Measurements from ENCODE around the gene UBIAD1.

Gene UBIAD1

DNA sequence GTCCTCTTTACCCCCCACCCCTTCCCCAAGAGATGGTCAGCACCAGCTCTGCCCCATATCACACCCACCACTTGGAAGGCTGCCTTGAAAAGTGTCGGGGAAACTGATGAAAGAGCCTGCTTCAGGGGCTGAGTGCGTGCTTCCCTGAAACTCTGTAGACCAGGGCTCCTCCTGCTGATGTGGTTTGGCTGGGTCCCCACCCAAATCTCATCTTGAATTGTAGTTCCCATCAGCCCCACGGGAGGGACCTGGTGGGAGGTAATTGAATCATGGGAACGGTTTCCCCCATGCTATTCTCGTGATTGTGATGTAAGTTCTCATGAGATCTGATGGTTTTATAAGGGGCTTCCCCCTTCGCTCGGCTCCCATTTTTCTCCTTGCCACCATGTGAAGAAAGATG, 36.4 kb downstream of the UBIAD1 start:
- TF ChIP-seq, protein P1, sequence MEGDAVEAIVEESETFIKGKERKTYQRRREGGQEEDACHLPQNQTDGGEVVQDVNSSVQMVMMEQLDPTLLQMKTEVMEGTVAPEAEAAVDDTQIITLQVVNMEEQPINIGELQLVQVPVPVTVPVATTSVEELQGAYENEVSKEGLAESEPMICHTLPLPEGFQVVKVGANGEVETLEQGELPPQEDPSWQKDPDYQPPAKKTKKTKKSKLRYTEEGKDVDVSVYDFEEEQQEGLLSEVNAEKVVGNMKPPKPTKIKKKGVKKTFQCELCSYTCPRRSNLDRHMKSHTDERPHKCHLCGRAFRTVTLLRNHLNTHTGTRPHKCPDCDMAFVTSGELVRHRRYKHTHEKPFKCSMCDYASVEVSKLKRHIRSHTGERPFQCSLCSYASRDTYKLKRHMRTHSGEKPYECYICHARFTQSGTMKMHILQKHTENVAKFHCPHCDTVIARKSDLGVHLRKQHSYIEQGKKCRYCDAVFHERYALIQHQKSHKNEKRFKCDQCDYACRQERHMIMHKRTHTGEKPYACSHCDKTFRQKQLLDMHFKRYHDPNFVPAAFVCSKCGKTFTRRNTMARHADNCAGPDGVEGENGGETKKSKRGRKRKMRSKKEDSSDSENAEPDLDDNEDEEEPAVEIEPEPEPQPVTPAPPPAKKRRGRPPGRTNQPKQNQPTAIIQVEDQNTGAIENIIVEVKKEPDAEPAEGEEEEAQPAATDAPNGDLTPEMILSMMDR (IDR thresholded peaks at IDR 0.05): no peak
- Mint-ChIP-seq H3K36me3 (ENCODE audit: low read depth) (no peaks in the 10 kb centered on the region), H3K27me3 (ENCODE audit: low read depth, poor library complexity) (peaks cover 16% of the 10 kb centered on the region), H3K4me1 (peaks cover 19% of the 10 kb centered on the region), H3K27ac (no peak overlapping the region), H3K9me3 (peaks cover 9% of the 10 kb centered on the region), H3K4me3 (no peak overlapping the region)
- no peak for DNase-seq

DNA sequence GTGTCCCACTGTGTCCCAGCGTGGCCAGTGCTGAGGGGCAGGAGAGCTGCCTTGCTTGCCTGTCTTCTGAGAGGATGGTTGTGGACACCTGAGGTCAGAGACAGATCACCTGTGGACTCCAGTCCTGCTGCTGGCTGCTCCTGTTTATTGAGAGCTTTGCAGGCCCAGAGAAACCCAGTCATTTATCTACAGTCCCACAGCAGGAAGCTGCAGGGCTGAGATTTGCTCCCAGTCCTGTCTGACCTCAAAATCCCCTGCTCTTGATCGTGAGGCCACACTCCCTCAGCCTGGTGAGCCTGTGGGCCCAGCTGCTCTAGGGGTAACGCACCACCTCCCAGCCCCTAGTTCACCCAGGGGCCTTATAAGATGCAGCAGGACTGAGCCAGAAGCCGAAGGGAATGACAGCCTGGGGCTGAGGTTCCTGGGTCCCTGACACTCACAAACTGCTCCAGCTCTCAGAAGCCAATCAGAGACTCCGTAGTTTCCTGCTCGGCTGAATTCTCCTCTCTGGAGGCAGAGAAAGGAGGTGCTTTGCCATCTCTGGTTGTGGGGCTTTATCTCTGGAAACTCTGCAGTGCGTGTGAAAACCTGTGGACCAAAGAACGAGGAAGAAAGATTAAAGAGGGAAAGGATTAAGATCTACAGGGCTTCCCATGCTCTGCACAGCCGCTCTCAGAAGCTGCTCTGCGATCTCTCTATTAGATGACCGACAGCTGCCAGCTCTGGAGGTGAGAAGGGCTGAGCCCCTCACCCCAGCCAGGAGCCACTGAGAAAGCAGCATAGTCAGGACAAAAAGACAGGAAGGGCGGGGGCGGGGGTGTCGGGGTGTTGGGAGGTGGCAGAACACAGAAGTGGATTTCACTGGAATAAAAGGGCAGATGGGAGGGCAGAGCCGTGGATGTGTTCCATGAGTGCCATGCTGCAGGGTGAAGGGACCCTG, 39.1 kb downstream of the UBIAD1 start:
- peaks cover 12% of the 10 kb centered on the region for H3K27me3 Mint-ChIP-seq (ENCODE audit: low read depth, poor library complexity)
- H3K4me3 Mint-ChIP-seq: no peak overlapping the region
- peaks cover 27% of the 10 kb centered on the region for H3K4me1 Mint-ChIP-seq
- no peak overlapping the region for H3K27ac Mint-ChIP-seq
- no peak for DNase-seq
- H3K9me3 Mint-ChIP-seq: no peaks in the 10 kb centered on the region
- TF ChIP-seq, protein P1 (IDR thresholded peaks at IDR 0.05): no peak
- H3K36me3 Mint-ChIP-seq (ENCODE audit: low read depth): no peaks in the 10 kb centered on the region

DNA sequence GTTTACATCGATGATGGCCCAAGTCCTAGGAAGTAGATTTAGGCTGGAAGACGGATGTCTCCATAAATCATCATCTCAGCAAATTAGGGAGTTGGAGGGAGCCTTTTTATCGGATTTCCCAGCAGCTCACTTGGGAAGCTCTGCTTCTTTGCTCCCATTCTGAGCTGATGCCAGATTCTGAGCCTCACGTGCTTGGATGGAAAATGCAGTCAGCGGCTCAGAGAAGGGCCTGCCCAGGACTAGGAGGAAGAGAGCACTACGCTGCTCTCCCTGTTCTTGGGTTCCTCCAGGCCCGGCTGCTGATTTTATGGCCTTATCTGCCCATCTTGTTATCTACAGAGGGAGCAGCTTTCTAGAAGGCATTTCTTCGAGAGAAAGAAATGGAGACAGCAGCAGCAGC, 42.0 kb downstream of the UBIAD1 start:
- DNase-seq: no peak
- Mint-ChIP-seq H3K4me1 (peaks cover 28% of the 10 kb centered on the region), H3K27me3 (ENCODE audit: low read depth, poor library complexity) (peaks cover 7% of the 10 kb centered on the region), H3K4me3 (no peak overlapping the region), H3K36me3 (ENCODE audit: low read depth) (no peaks in the 10 kb centered on the region), H3K9me3 (no peaks in the 10 kb centered on the region), H3K27ac (no peak overlapping the region)
- TF ChIP-seq, protein P1 (IDR thresholded peaks at IDR 0.05): no peak

DNA sequence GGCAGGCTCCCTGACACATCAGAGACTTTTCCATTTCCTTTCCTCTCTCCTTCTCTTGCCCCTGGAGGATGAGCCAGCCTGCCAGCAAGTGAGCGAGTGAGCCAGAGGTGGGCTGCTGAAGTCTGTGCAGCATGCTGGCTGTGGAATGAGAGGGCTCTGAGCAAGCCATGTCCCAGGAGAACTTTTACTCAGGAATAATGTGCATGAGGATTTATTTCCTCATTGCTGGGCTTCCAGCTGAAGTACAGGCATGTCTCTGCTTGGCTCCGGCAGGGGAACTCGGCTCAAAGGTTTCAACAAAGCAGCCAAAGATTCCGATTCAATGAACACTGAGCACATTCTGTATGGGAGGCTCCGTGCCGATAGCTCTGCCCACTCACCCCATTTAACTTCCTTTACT, 43.7 kb downstream of the UBIAD1 start:
- no peaks in the 10 kb centered on the region for H3K9me3 Mint-ChIP-seq
- no peak overlapping the region for H3K4me3 Mint-ChIP-seq
- H3K27me3 Mint-ChIP-seq (ENCODE audit: low read depth, poor library complexity): peaks cover 16% of the 10 kb centered on the region
- no peak for DNase-seq
- no peak overlapping the region for H3K27ac Mint-ChIP-seq
- peaks cover 25% of the 10 kb centered on the region for H3K4me1 Mint-ChIP-seq
- TF ChIP-seq, protein P1 (IDR thresholded peaks at IDR 0.05): no peak
- no peaks in the 10 kb centered on the region for H3K36me3 Mint-ChIP-seq (ENCODE audit: low read depth)

DNA sequence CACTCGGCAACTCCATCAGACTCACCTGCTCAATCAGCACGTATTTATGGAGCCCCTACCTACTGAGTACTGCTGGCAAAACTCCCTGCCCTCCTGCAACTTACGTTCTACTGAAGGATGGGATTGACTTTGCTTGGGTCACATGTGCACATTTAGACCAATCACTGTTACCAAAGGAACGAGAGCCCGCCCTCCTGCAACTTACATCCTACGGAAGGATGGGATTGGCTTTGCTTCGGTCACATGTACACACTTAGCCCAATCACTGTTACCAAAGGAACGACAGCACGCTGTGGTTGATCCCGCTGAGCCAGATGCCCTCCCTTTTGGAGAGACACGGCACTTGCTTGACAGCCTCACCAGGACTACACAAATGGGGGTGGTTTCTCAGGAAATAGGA, 46.0 kb downstream of the UBIAD1 start:
- Mint-ChIP-seq H3K9me3 (no peaks in the 10 kb centered on the region), H3K4me3 (no peak overlapping the region), H3K27ac (no peak overlapping the region), H3K27me3 (ENCODE audit: low read depth, poor library complexity) (peaks cover 11% of the 10 kb centered on the region), H3K36me3 (ENCODE audit: low read depth) (no peaks in the 10 kb centered on the region), H3K4me1 (peaks cover 30% of the 10 kb centered on the region)
- DNase-seq: no peak
- TF ChIP-seq, protein P1 (IDR thresholded peaks at IDR 0.05): no peak
